ENCODE data around the gene KLHDC1. TPM values are rescaled to one million over a fixed set of nuclear protein-coding genes. Genes with fewer than 3 reads are reported as not detected.
"Not testable (repeated sequence)": the region's sequence is repeated elsewhere in the genome, so short reads cannot be mapped to it uniquely, and the experiment has no call there.

KLHDC1 gene
- total and polyA plus RNA-seq, 3 donors from 2014 or later: 5.1 to 10.9 (median 7.6) TPM

GRCh38 chr14:49692193-49692757 lies 645 bp upstream of the KLHDC1 start:
- Histone ChIP-seq H3K27ac (peak overlapping the region; percentile 94 to 98), H3K4me1 (peaks cover 4% of the 10 kb centered on the region), H3K9me3 (no peaks in the 10 kb centered on the region), H3K4me3 (peak overlapping the region; percentile 79 to 83), H3K27me3 (no peaks in the 10 kb centered on the region), H3K36me3 (ENCODE audit: low read depth, missing control alignments) (no peaks in the 10 kb centered on the region)
- intact Hi-C loops (cut with DNase I; ENCODE audit: low total_unique reads): no loop called here
- DNase-seq: no peak
- 39 to 44% methylated on average over 6 of the region's 6 CpGs for WGBS, 2 donors
- no peak for TF ChIP-seq CTCF (IDR thresholded peaks at IDR 0.05)

- H3K4me1 ChIP-seq; DNase-seq; H3K9me3 ChIP-seq; intact Hi-C loops (cut with DNase I; ENCODE audit: low total_unique reads); H3K27me3 ChIP-seq; H3K36me3 ChIP-seq (ENCODE audit: low read depth, missing control alignments): not testable (repeated sequence)
- peak overlapping the region; percentile 79 to 83 for H3K4me3 ChIP-seq
- peak overlapping the region in 1 of 2 donors; percentile 98 for H3K27ac ChIP-seq
- 15 to 18% methylated on average over 9 to 13 of the region's 13 CpGs for WGBS, 2 donors
Measured at GRCh38 chr14:49693735-49694124, 810 bp downstream of the KLHDC1 start.

GRCh38 chr14:49702725-49703124 lies 9.8 kb downstream of the KLHDC1 start:
- H3K27ac ChIP-seq: no peak overlapping the region

GRCh38 chr14:49703965-49704364 lies 11.0 kb downstream of the KLHDC1 start:
- WGBS, 2 donors: 37 to 52% methylated on average over 3 of the region's 3 CpGs
- Histone ChIP-seq H3K9me3 (no peaks in the 10 kb centered on the region), H3K27ac (no peak overlapping the region), H3K27me3 (no peaks in the 10 kb centered on the region), H3K36me3 (ENCODE audit: low read depth, missing control alignments) (no peaks in the 10 kb centered on the region), H3K4me3 (no peak overlapping the region), H3K4me1 (no peaks in the 10 kb centered on the region)
- DNase-seq: no peak
- TF ChIP-seq CTCF (IDR thresholded peaks at IDR 0.05) (no peak), POLR2A (IDR thresholded peaks at IDR 0.05) (no peak)
- intact Hi-C loops (cut with DNase I; ENCODE audit: low total_unique reads): no loop called here

More at GRCh38 chr14:49702725-49703124, 9.8 kb downstream of the KLHDC1 start:
- no peak for TF ChIP-seq CTCF (IDR thresholded peaks at IDR 0.05)
- TF ChIP-seq POLR2A (IDR thresholded peaks at IDR 0.05): no peak
- intact Hi-C loops (cut with DNase I; ENCODE audit: low total_unique reads): no loop called here
- Histone ChIP-seq H3K36me3 (ENCODE audit: low read depth, missing control alignments) (no peaks in the 10 kb centered on the region), H3K27me3 (no peaks in the 10 kb centered on the region), H3K9me3 (no peaks in the 10 kb centered on the region), H3K4me1 (no peaks in the 10 kb centered on the region), H3K4me3 (no peak overlapping the region)
- DNase-seq: no peak
- WGBS, 2 donors: 84 to 88% methylated on average over 4 of the region's 4 CpGs

GRCh38 chr14:49704471-49704870 lies 11.6 kb downstream of the KLHDC1 start:
- not testable (repeated sequence) for H3K9me3 ChIP-seq

GRCh38 chr14:49710993-49711392 lies 18.1 kb downstream of the KLHDC1 start:
- H3K27ac ChIP-seq; H3K4me3 ChIP-seq; H3K9me3 ChIP-seq; H3K27me3 ChIP-seq; intact Hi-C loops (cut with DNase I; ENCODE audit: low total_unique reads); H3K4me1 ChIP-seq; DNase-seq; H3K36me3 ChIP-seq (ENCODE audit: low read depth, missing control alignments): not testable (repeated sequence)
- 93 to 97% methylated on average over 11 of the region's 11 CpGs for WGBS, 2 donors

More at GRCh38 chr14:49704471-49704870, 11.6 kb downstream of the KLHDC1 start:
- H3K36me3 ChIP-seq (ENCODE audit: low read depth, missing control alignments); H3K4me3 ChIP-seq; H3K27me3 ChIP-seq; H3K27ac ChIP-seq; DNase-seq; intact Hi-C loops (cut with DNase I; ENCODE audit: low total_unique reads); H3K4me1 ChIP-seq: not testable (repeated sequence)
- WGBS, 2 donors: 89 to 93% methylated on average over 3 to 4 of the region's 4 CpGs

All from testis (tissue), 3 donors.